HG03342 (cell line): ENCODE results near the gene FOXP1.

ENCODE experiments used
- ATAC-seq: cut with Tn5 transposase; IDR thresholded peaks from one replicate; pipeline ENCODE4 v1.9.1; 2021; ENCODE audit warnings: mild to moderate bottlenecking, moderate library complexity; ENCODE audit not compliant: unreplicated experiment

FOXP1 gene

GRCh38 chr3:71583566-71584393 lies at the start of gene FOXP1:
Gene FOXP1, minus strand, starts transcription at chr3:71583728. Its CDS starts 385,347 bp downstream, at chr3:71198381.
- no peak for ATAC-seq

GRCh38 chr3:71629711-71630110 lies 46.2 kb upstream of the FOXP1 start:
- ATAC-seq, result no peak

GRCh38 chr3:71629289-71629688 lies 45.8 kb upstream of the FOXP1 start:
- no peak for ATAC-seq

- ATAC-seq, result no peak
Observed at GRCh38 chr3:71628522-71628921, 45.0 kb upstream of the FOXP1 start.

GRCh38 chr3:71625676-71626075 lies 42.1 kb upstream of the FOXP1 start:
- ATAC-seq, result no peak

GRCh38 chr3:71621825-71622537 lies 38.5 kb upstream of the FOXP1 start:
- no peak for ATAC-seq

- ATAC-seq, result no peak
Observed at GRCh38 chr3:71618538-71618937, 35.0 kb upstream of the FOXP1 start.

GRCh38 chr3:71616571-71617021 lies 33.1 kb upstream of the FOXP1 start:
- ATAC-seq, result no peak

- no peak for ATAC-seq
Observed at GRCh38 chr3:71614869-71615268, 31.3 kb upstream of the FOXP1 start.

- no peak for ATAC-seq
Observed at GRCh38 chr3:71614426-71614825, 30.9 kb upstream of the FOXP1 start.

- ATAC-seq, result no peak
Observed at GRCh38 chr3:71611099-71611498, 27.6 kb upstream of the FOXP1 start.

- no peak for ATAC-seq
Observed at GRCh38 chr3:71607364-71607763, 23.8 kb upstream of the FOXP1 start.

GRCh38 chr3:71606582-71606981 lies 23.1 kb upstream of the FOXP1 start:
- no peak for ATAC-seq

- ATAC-seq, result no peak
Observed at GRCh38 chr3:71602256-71602655, 18.7 kb upstream of the FOXP1 start.

GRCh38 chr3:71601811-71602210 lies 18.3 kb upstream of the FOXP1 start:
- ATAC-seq, result no peak

- ATAC-seq, result no peak
Observed at GRCh38 chr3:71600646-71601288, 17.2 kb upstream of the FOXP1 start.

GRCh38 chr3:71599416-71599815 lies 15.9 kb upstream of the FOXP1 start:
- ATAC-seq, result no peak

GRCh38 chr3:71598292-71598691 lies 14.8 kb upstream of the FOXP1 start:
- ATAC-seq, result no peak

- no peak for ATAC-seq
Observed at GRCh38 chr3:71597286-71597685, 13.8 kb upstream of the FOXP1 start.

GRCh38 chr3:71593106-71593505 lies 9.6 kb upstream of the FOXP1 start:
- ATAC-seq, result no peak

- no peak for ATAC-seq
Observed at GRCh38 chr3:71591101-71591500, 7.6 kb upstream of the FOXP1 start.

GRCh38 chr3:71589132-71589531 lies 5.6 kb upstream of the FOXP1 start:
- ATAC-seq, result no peak
